ENCODE data around the gene KCNK16. TPM values are rescaled to one million over a fixed set of nuclear protein-coding genes. Genes with fewer than 3 reads are reported as not detected.

Gene KCNK16
- total and polyA plus RNA-seq, 2 of the 13 experiments (the other 11 are each of a cell fraction or from before 2014, with no cell fraction given), result not detected

GRCh38 chr6:39268171-39268570 lies 54.3 kb downstream of the KCNK16 start:
- Histone ChIP-seq H3K4me1 (ENCODE audit: insufficient read depth, low read length) (no peaks in the 10 kb centered on the region), H3K4me2 (ENCODE audit: low read depth, low read length) (no peak overlapping the region), H3K27me3 (ENCODE audit: control insufficient read depth in 1 of 2, insufficient read depth in 2 of 2, low read length in 2 of 2) (no peaks in the 10 kb centered on the region), H3K79me2 (ENCODE audit: insufficient read depth, low read length) (no peaks in the 10 kb centered on the region), H3K9ac (ENCODE audit: insufficient read depth, low read depth, low read length) (no peak overlapping the region), H2AFZ (ENCODE audit: low read length) (no peak overlapping the region), H3K36me3 (replicated peaks in 1 of 2; ENCODE audit: control insufficient read depth in 1 of 2, insufficient read depth in 2 of 2, low read length in 2 of 2) (no peaks in the 10 kb centered on the region), H3K27ac (ENCODE audit: extremely low read length, insufficient read depth, low read length) (no peak overlapping the region), H3K4me3 (replicated peaks in 1 of 3; ENCODE audit: insufficient read depth in 1 of 3, low read depth in 2 of 3, low read length in 3 of 3) (no peak overlapping the region), H3K9me3 (ENCODE audit: low read length) (no peaks in the 10 kb centered on the region), H4K20me1 (ENCODE audit: insufficient read depth, low read length) (no peaks in the 10 kb centered on the region)
- no peak for ATAC-seq
- TF ChIP-seq ZNF792 (CRISPR knock-in tag; IDR thresholded peaks at IDR 0.05) (no peak), HDAC2 (CRISPR knock-in tag; IDR thresholded peaks at IDR 0.05) (no peak), ERF (CRISPR knock-in tag; IDR thresholded peaks at IDR 0.05) (no peak), ZFP62 (CRISPR knock-in tag; IDR thresholded peaks at IDR 0.05) (no peak), ATM (IDR thresholded peaks at IDR 0.05; ENCODE audit: borderline replicate concordance) (no peak), IKZF1 (IDR thresholded peaks at IDR 0.05) (no peak), IRF2 (CRISPR knock-in tag; IDR thresholded peaks at IDR 0.05) (no peak), ZNF607 (CRISPR knock-in tag; IDR thresholded peaks at IDR 0.05; ENCODE audit: borderline replicate concordance) (no peak)
- intact Hi-C loops (cut with micrococcal nuclease; ENCODE audit: unreplicated experiment), result no loop called here
- WGBS (ENCODE audit: low lambda C conversion rate), result 31% methylated on average over 5 of the region's 7 CpGs
- BruUV-seq (replicated peaks), result no TSS peak
- CTCF ChIA-PET (ENCODE audit: low intra/inter-chr PET ratio, low total read pairs), result no interaction called here
- no peak for DNase-seq (ENCODE audit: low spot score)
- FAIRE-seq, result no peak
- POLR2A ChIA-PET, result no interaction called here
- in situ Hi-C loops (cut with HindIII; ENCODE audit: extremely low pct_ligation_motif_present, low pct_unique_long_range_greater_than_20kb), result no loop called here

- no peaks in the 10 kb centered on the region for H3K36me3 ChIP-seq (replicated peaks in 1 of 2; ENCODE audit: control insufficient read depth in 1 of 2, insufficient read depth in 2 of 2, low read length in 2 of 2)
- no peak overlapping the region for H2AFZ ChIP-seq (ENCODE audit: low read length)
- ATAC-seq (no peak), FAIRE-seq (no peak), DNase-seq (ENCODE audit: low spot score) (no peak)
- POLR2A ChIA-PET, result no interaction called here
- no peaks in the 10 kb centered on the region for H4K20me1 ChIP-seq (ENCODE audit: insufficient read depth, low read length)
- WGBS (ENCODE audit: low lambda C conversion rate), result 35% methylated on average over 5 of the region's 5 CpGs
- H3K27me3 ChIP-seq (ENCODE audit: control insufficient read depth in 1 of 2, insufficient read depth in 2 of 2, low read length in 2 of 2), result no peaks in the 10 kb centered on the region
- H3K79me2 ChIP-seq (ENCODE audit: insufficient read depth, low read length), result no peaks in the 10 kb centered on the region
- in situ Hi-C loops (cut with HindIII; ENCODE audit: extremely low pct_ligation_motif_present, low pct_unique_long_range_greater_than_20kb) (no loop called here), intact Hi-C loops (cut with micrococcal nuclease; ENCODE audit: unreplicated experiment) (no loop called here)
- no peaks in the 10 kb centered on the region for H3K4me1 ChIP-seq (ENCODE audit: insufficient read depth, low read length)
- no peak overlapping the region for H3K27ac ChIP-seq (ENCODE audit: extremely low read length, insufficient read depth, low read length)
- no peak overlapping the region for H3K9ac ChIP-seq (ENCODE audit: insufficient read depth, low read depth, low read length)
- H3K4me2 ChIP-seq (ENCODE audit: low read depth, low read length), result no peak overlapping the region
- no peak overlapping the region for H3K4me3 ChIP-seq (replicated peaks in 1 of 3; ENCODE audit: insufficient read depth in 1 of 3, low read depth in 2 of 3, low read length in 3 of 3)
- CTCF ChIA-PET (ENCODE audit: low intra/inter-chr PET ratio, low total read pairs), result no interaction called here
- BruUV-seq (replicated peaks), result no TSS peak
- H3K9me3 ChIP-seq (ENCODE audit: low read length), result no peaks in the 10 kb centered on the region
- TF ChIP-seq ZNF740 (CRISPR knock-in tag; IDR thresholded peaks at IDR 0.05), result no peak
- TF ChIP-seq ZNF710 (CRISPR knock-in tag; IDR thresholded peaks at IDR 0.05; ENCODE audit: borderline replicate concordance), result no peak
- no peak for TF ChIP-seq ZNF432 (CRISPR knock-in tag; IDR thresholded peaks at IDR 0.05; ENCODE audit: borderline replicate concordance)
- TF ChIP-seq ZHX1 (CRISPR knock-in tag; IDR thresholded peaks at IDR 0.05; ENCODE audit: low read depth), result no peak
- TF ChIP-seq EED (CRISPR knock-in tag; IDR thresholded peaks at IDR 0.05), result no peak
- TF ChIP-seq CTCF (CRISPR knock-in tag; IDR thresholded peaks at IDR 0.05), result no peak
Measured at GRCh38 chr6:39266782-39267355, 55.6 kb downstream of the KCNK16 start.

Measured in HepG2 (cell line).